Measurements from ENCODE around the gene NUP37. TPM values are rescaled to one million over a fixed set of nuclear protein-coding genes. Genes with fewer than 3 reads are reported as not detected.
"Not testable (repeated sequence)": the region's sequence is repeated elsewhere in the genome, so short reads cannot be mapped to it uniquely, and the experiment has no call there.

The NUP37 gene
- total and polyA plus RNA-seq, 9 of the 15 experiments (the other 6 are each of a cell fraction or from before 2014, with no cell fraction given): 72.2 to 429 (median 170) TPM

DNA sequence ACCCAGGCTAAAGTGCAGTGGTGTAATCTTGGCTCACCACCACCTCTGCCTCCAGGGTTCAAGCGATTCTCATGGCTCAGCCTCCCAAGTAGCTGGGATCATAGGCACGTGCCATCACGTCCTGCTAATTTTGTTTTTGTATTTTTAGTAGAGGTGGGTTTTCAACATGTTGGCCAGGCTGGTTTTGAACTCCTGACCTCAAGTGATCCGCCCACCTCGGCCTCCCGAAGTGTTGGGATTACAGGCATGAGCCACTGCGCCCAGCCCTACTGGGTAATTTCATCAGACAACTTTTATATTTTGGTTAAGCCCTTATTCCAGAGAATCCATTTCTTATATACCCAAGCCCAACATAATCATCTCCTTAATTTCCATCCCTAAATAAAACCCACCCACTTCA lies 47.8 kb downstream of the NUP37 start:
- intact Hi-C loops (cut with micrococcal nuclease); POLR2A ChIA-PET; CTCF ChIA-PET (ENCODE audit: low intra/inter-chr PET ratio); FAIRE-seq; H3K79me2 ChIP-seq (ENCODE audit: control insufficient read depth, insufficient read depth, low read length); in situ Hi-C loops (cut with MboI); H3K27ac ChIP-seq (ENCODE audit: extremely low read depth, low read depth, low read length); H4K20me1 ChIP-seq (replicated peaks; ENCODE audit: control insufficient read depth, insufficient read depth, low read length); H3K4me2 ChIP-seq (ENCODE audit: insufficient read depth, low read length); H3K4me1 ChIP-seq (replicated peaks in 1 of 2; ENCODE audit: control insufficient read depth in 2 of 2, insufficient read depth in 2 of 2, low read length in 2 of 2); DNase-seq (ENCODE audit: extremely low read depth in 1 of 4, low spot score in 3 of 4); BruUV-seq (replicated peaks); H3K9me3 ChIP-seq (replicated peaks; ENCODE audit: control insufficient read depth, insufficient read depth, low read depth, low read length); ATAC-seq; H3K9me1 ChIP-seq (ENCODE audit: control insufficient read depth, insufficient read depth, low read length); H2AFZ ChIP-seq (ENCODE audit: low read depth, low read length); H3K27me3 ChIP-seq (ENCODE audit: control insufficient read depth in 2 of 2, insufficient read depth in 2 of 2, low read length in 2 of 2); H3K4me3 ChIP-seq; H3K9ac ChIP-seq (ENCODE audit: insufficient read depth in 1 of 2, low read depth in 2 of 2, low read length in 2 of 2): not testable (repeated sequence)
- 0 out of 2 replicates have a peak, but pooled peaks have one; percentile 36 for TF ChIP-seq POLR2A (conservative IDR thresholded peaks at IDR 0.05)
- peaks cover 42% of the 10 kb centered on the region for H3K36me3 ChIP-seq (ENCODE audit: control insufficient read depth, insufficient read depth, low read length)
- WGBS (ENCODE audit: insufficient coverage, low coverage, missing lambda C conversion rate): 75% methylated on average over 7 of the region's 7 CpGs

DNA sequence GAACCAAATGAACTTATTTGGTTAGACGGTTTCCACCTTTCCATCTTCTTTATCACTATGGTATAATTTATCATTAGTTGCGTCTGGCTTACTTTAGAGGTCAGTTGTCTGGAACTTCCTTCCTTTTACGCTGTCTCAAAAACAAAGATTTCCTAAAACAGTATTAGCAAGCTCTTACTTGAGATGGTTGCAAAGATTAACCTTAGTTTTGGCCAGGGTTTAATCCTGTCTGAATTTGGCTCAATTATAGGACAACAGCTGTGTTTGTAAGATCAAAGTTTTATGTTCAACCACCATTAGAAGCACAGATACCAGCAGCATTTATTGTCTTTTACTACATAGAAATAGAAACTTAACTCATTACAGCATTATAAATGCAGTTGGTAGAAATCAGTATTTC lies 50.2 kb downstream of the NUP37 start:
- DNase-seq (ENCODE audit: extremely low read depth in 1 of 4, low spot score in 3 of 4) (no peak), FAIRE-seq (no peak), ATAC-seq (no peak)
- intact Hi-C loops (cut with micrococcal nuclease): no loop called here
- Histone ChIP-seq H3K27ac (ENCODE audit: extremely low read depth, low read depth, low read length) (no peak overlapping the region), H3K9ac (ENCODE audit: insufficient read depth in 1 of 2, low read depth in 2 of 2, low read length in 2 of 2) (no peak overlapping the region), H2AFZ (ENCODE audit: low read depth, low read length) (no peak overlapping the region), H3K9me3 (replicated peaks; ENCODE audit: control insufficient read depth, insufficient read depth, low read depth, low read length) (no peaks in the 10 kb centered on the region), H3K79me2 (ENCODE audit: control insufficient read depth, insufficient read depth, low read length) (no peaks in the 10 kb centered on the region), H3K4me3 (no peak overlapping the region), H3K4me1 (replicated peaks in 1 of 2; ENCODE audit: control insufficient read depth in 2 of 2, insufficient read depth in 2 of 2, low read length in 2 of 2) (peaks cover 0 to 4% of the 10 kb centered on the region in 2 experiments; a peak in 1 of 5 replicates), H3K27me3 (ENCODE audit: control insufficient read depth in 2 of 2, insufficient read depth in 2 of 2, low read length in 2 of 2) (no peaks in the 10 kb centered on the region), H3K9me1 (ENCODE audit: control insufficient read depth, insufficient read depth, low read length) (no peaks in the 10 kb centered on the region), H4K20me1 (replicated peaks; ENCODE audit: control insufficient read depth, insufficient read depth, low read length) (no peaks in the 10 kb centered on the region), H3K4me2 (ENCODE audit: insufficient read depth, low read length) (no peak overlapping the region), H3K36me3 (ENCODE audit: control insufficient read depth, insufficient read depth, low read length) (peaks cover 19% of the 10 kb centered on the region; the same call in 2 of the 3 replicates)
- CTCF ChIA-PET (ENCODE audit: low intra/inter-chr PET ratio): no interaction called here
- 74% methylated on average over 3 of the region's 3 CpGs for WGBS (ENCODE audit: insufficient coverage, low coverage, missing lambda C conversion rate)
- POLR2A ChIA-PET: no interaction called here
- in situ Hi-C loops (cut with MboI): no loop called here
- no TSS peak for BruUV-seq (replicated peaks)
- TF ChIP-seq, protein P1, sequence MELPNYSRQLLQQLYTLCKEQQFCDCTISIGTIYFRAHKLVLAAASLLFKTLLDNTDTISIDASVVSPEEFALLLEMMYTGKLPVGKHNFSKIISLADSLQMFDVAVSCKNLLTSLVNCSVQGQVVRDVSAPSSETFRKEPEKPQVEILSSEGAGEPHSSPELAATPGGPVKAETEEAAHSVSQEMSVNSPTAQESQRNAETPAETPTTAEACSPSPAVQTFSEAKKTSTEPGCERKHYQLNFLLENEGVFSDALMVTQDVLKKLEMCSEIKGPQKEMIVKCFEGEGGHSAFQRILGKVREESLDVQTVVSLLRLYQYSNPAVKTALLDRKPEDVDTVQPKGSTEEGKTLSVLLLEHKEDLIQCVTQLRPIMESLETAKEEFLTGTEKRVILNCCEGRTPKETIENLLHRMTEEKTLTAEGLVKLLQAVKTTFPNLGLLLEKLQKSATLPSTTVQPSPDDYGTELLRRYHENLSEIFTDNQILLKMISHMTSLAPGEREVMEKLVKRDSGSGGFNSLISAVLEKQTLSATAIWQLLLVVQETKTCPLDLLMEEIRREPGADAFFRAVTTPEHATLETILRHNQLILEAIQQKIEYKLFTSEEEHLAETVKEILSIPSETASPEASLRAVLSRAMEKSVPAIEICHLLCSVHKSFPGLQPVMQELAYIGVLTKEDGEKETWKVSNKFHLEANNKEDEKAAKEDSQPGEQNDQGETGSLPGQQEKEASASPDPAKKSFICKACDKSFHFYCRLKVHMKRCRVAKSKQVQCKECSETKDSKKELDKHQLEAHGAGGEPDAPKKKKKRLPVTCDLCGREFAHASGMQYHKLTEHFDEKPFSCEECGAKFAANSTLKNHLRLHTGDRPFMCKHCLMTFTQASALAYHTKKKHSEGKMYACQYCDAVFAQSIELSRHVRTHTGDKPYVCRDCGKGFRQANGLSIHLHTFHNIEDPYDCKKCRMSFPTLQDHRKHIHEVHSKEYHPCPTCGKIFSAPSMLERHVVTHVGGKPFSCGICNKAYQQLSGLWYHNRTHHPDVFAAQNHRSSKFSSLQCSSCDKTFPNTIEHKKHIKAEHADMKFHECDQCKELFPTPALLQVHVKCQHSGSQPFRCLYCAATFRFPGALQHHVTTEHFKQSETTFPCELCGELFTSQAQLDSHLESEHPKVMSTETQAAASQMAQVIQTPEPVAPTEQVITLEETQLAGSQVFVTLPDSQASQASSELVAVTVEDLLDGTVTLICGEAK (IDR thresholded peaks at IDR 0.05): no peak
- TF ChIP-seq, protein P1 (CRISPR knock-in tag; IDR thresholded peaks at IDR 0.05): no peak
- TF ChIP-seq, protein P2, sequence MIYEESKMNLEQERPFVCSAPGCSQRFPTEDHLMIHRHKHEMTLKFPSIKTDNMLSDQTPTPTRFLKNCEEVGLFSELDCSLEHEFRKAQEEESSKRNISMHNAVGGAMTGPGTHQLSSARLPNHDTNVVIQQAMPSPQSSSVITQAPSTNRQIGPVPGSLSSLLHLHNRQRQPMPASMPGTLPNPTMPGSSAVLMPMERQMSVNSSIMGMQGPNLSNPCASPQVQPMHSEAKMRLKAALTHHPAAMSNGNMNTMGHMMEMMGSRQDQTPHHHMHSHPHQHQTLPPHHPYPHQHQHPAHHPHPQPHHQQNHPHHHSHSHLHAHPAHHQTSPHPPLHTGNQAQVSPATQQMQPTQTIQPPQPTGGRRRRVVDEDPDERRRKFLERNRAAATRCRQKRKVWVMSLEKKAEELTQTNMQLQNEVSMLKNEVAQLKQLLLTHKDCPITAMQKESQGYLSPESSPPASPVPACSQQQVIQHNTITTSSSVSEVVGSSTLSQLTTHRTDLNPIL (CRISPR knock-in tag; IDR thresholded peaks at IDR 0.05): no peak
- TF ChIP-seq, protein P3, sequence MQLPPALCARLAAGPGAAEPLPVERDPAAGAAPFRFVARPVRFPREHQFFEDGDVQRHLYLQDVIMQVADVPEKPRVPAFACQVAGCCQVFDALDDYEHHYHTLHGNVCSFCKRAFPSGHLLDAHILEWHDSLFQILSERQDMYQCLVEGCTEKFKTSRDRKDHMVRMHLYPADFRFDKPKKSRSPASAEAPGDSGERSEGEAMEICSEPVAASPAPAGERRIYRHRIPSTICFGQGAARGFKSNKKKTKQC (CRISPR knock-in tag; IDR thresholded peaks at IDR 0.05): no peak
- TF ChIP-seq POLR2A (conservative IDR thresholded peaks at IDR 0.05): no peak
